Uterus (tissue), 4 donors: ENCODE results near the gene RELB. TPM values are rescaled to one million over a fixed set of nuclear protein-coding genes. Genes with fewer than 3 reads are reported as not detected.

Experiments used
- DNase-seq, 2 donors: peaks; one replicate each; pipeline ENCODE4 v3.0.0-alpha.2; 2019 to 2020
- H3K27ac ChIP-seq, 2 donors: fragments of 200-600 bp; sonication (generic); 1 replicate in 1 of 2; 2 replicates in 1 of 2; pipeline ENCODE4 v1.5.1; 2016 to 2018
- H3K27me3 ChIP-seq, 2 donors: fragments of 200-600 bp; sonication (generic); one replicate each; pipeline ENCODE4 v1.5.1; 2018 to 2019; ENCODE audit warnings: control low read depth in 1 of 2
- H3K36me3 ChIP-seq, 2 donors: fragments of 200-600 bp; sonication (generic); one replicate each; pipeline ENCODE4 v1.5.1; 2019; ENCODE audit warnings: control low read depth in 1 of 2
- H3K4me1 ChIP-seq, 2 donors: fragments of 200-600 bp; sonication (generic); one replicate each; pipeline ENCODE4 v1.5.1; 2018 to 2019; ENCODE audit warnings: control low read depth in 1 of 2
- H3K4me3 ChIP-seq, 2 donors: fragments of 200-600 bp; sonication (generic); 1 replicate in 1 of 2; 2 replicates in 1 of 2; pipeline ENCODE4 v1.5.1; 2018 to 2019; ENCODE audit warnings: mild to moderate bottlenecking in 1 of 2
- H3K9me3 ChIP-seq, 2 donors: fragments of 200-600 bp; sonication (generic); one replicate each; pipeline ENCODE4 v1.5.1; 2019; ENCODE audit warnings: control low read depth in 1 of 2
- CTCF ChIP-seq, 4 experiments: fragments of 200-600 bp in 2 of 4; fragments of 450-650 bp in 2 of 4; sonication (generic) in 2 of 4; IDR thresholded peaks; one replicate each; pipeline ENCODE4 v1.5.1; 2016 to 2019; ENCODE audit warnings: antibody characterized with exemption in 4 of 4, mild to moderate bottlenecking in 2 of 4, moderate library complexity in 1 of 4
- POLR2A ChIP-seq, 2 donors: fragments of 450-650 bp; IDR thresholded peaks; one replicate each; pipeline ENCODE4 v1.6.1; 2016; ENCODE audit warnings: antibody characterized with exemption in 2 of 2, mild to moderate bottlenecking in 1 of 2, moderate library complexity in 1 of 2
- intact Hi-C: fragments of 100-400 bp; cut with DNase I; formaldehyde crosslinking; loops from one replicate; pipeline ENCODE4 v1.15.1; 2023; ENCODE audit warnings: low total_unique reads
- total RNA-seq, 4 donors: library from RNA; depleted of rRNA in 3 of 4; stranded (reverse); fragments of >200 nt in 3 of 4; gene quantifications; one replicate each; pipeline versions ENCODE4 v1.1.0 to v1.2.4, GENCODE V29; 2014 to 2023
- donor health status: DM: yes; HTN: yes; CAD: no.

Gene RELB, protein sequence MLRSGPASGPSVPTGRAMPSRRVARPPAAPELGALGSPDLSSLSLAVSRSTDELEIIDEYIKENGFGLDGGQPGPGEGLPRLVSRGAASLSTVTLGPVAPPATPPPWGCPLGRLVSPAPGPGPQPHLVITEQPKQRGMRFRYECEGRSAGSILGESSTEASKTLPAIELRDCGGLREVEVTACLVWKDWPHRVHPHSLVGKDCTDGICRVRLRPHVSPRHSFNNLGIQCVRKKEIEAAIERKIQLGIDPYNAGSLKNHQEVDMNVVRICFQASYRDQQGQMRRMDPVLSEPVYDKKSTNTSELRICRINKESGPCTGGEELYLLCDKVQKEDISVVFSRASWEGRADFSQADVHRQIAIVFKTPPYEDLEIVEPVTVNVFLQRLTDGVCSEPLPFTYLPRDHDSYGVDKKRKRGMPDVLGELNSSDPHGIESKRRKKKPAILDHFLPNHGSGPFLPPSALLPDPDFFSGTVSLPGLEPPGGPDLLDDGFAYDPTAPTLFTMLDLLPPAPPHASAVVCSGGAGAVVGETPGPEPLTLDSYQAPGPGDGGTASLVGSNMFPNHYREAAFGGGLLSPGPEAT
- total RNA-seq: 10 to 100 TPM in 2 of 4 donors, 1 to 10 TPM in 2; 1.0 to 52.4 (median 13.9) TPM

DNA sequence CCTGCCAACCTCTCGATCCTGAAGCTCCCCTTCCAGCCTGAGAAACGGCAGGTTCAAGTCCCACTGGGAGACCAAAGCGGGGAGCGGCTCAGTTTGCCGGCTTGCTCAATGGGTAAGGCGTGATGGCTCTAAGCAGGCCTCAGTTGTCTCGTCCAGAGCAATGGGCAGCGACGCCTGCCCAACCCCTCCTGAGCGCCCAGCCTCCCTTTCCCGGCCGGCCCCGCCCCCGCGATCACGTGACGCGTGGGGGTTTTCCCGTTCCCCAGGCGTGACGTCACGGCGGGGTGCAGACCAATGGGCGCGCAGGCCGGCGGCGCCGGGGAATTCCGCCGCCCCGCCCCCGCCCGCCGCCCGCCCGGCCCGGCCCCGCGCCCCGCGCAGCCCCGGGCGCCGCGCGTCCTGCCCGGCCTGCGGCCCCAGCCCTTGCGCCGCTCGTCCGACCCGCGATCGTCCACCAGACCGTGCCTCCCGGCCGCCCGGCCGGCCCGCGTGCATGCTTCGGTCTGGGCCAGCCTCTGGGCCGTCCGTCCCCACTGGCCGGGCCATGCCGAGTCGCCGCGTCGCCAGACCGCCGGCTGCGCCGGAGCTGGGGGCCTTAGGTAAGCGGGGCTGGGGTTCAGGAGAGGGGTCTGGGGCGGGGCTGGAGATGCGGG, at the start of gene RELB:
TSS of gene RELB (plus strand) at position 378 of the 653 bp plus-strand sequence. CDS start at position 494, 116 bp downstream.
- peak within 1 kb of the TSS; percentile 98 to 100 for H3K27ac ChIP-seq
- DNase-seq: peak; percentile 94 to 97
- TF ChIP-seq CTCF (IDR thresholded peaks at IDR 0.05) (no peak), POLR2A (IDR thresholded peaks at IDR 0.05) (no peak)
- H3K36me3 ChIP-seq: no peaks in the 10 kb centered on the region
- no peaks in the 10 kb centered on the region for H3K9me3 ChIP-seq
- peak within 1 kb of the TSS; percentile 80 to 94 for H3K4me3 ChIP-seq
- intact Hi-C loops: no loop called here
- H3K4me1 ChIP-seq: no peaks in the 10 kb centered on the region
- no peaks in the 10 kb centered on the region for H3K27me3 ChIP-seq

GRCh38 chr19:44954278-44954648, 47.0 kb upstream of the RELB start:
- DNase-seq: no peak
- H3K27ac ChIP-seq: peak overlapping the region; percentile 90 to 95
- intact Hi-C loops: loop anchor here (5.0 kb wide), 1 partner anchor 47 kb away; the partner anchor contains the start of gene APOE
- H3K27me3 ChIP-seq: no peaks in the 10 kb centered on the region
- H3K36me3 ChIP-seq: no peaks in the 10 kb centered on the region
- TF ChIP-seq CTCF (IDR thresholded peaks at IDR 0.05): no peak
- H3K4me1 ChIP-seq: peaks cover 14 to 15% of the 10 kb centered on the region in 2 donors
- no peaks in the 10 kb centered on the region for H3K9me3 ChIP-seq
- peak overlapping the region; percentile 84 to 99 for H3K4me3 ChIP-seq

- peak; percentile 53 to 78 for TF ChIP-seq POLR2A (IDR thresholded peaks at IDR 0.05)
- TF ChIP-seq CTCF (IDR thresholded peaks at IDR 0.05): peak in 2 of 4 experiments; percentile 31 to 44
- intact Hi-C loops: loop anchor here (5.0 kb wide), 1 partner anchor 48 kb away; the partner anchor contains the start of gene APOE
- Histone ChIP-seq H3K27me3 (no peaks in the 10 kb centered on the region), H3K4me3 (peak within 1 kb of the TSS; percentile 84 to 99), H3K27ac (peak within 1 kb of the TSS; percentile 90 to 95), H3K36me3 (no peaks in the 10 kb centered on the region), H3K4me1 (peaks cover 14 to 15% of the 10 kb centered on the region in 2 donors), H3K9me3 (no peaks in the 10 kb centered on the region)
- DNase-seq: peak; percentile 95 to 96
Observed at GRCh38 chr19:44954649-44955504, 46.4 kb upstream of the RELB start, which contains the start of gene CLPTM1. CLPTM1 (plus strand) TSS chr19:44955380; CDS start chr19:44955396, 16 bp downstream.

GRCh38 chr19:44955505-44956439, 45.5 kb upstream of the RELB start:
- Histone ChIP-seq H3K4me3 (peak overlapping the region; percentile 84 to 99), H3K27me3 (no peaks in the 10 kb centered on the region), H3K36me3 (no peaks in the 10 kb centered on the region), H3K27ac (peak overlapping the region; percentile 90 to 95), H3K9me3 (no peaks in the 10 kb centered on the region), H3K4me1 (peaks cover 14 to 15% of the 10 kb centered on the region in 2 donors)
- DNase-seq: no peak
- intact Hi-C loops: no loop called here
- TF ChIP-seq POLR2A (IDR thresholded peaks at IDR 0.05) (no peak), CTCF (IDR thresholded peaks at IDR 0.05) (no peak)
